HepG2 (cell line): ENCODE measurements around the gene POU2F1. TPM values are rescaled to one million over a fixed set of nuclear protein-coding genes. Genes with fewer than 3 reads are reported as not detected.

Experiments used
- ATF4 ChIP-seq, 2 experiments: fragments of 450-650 bp in 1 of 2; sonication (generic) in 1 of 2; formaldehyde crosslinking; IDR thresholded peaks; 2 replicates each; pipeline versions ENCODE4 v1.5.0 to v1.8.0; 2020 to 2022; ENCODE audit warnings: mild to moderate bottlenecking in 1 of 2, missing genetic modification reagents in 1 of 2
- NCOA2 ChIP-seq: sonication (generic); formaldehyde crosslinking; IDR thresholded peaks from 2 replicates; pipeline ENCODE4 v1.8.0; 2022; ENCODE audit warnings: inconsistent platforms
- PAF1 ChIP-seq: IDR thresholded peaks from 2 replicates; pipeline ENCODE4 v1.6.1; 2016; ENCODE audit warnings: missing genetic modification reagents, missing compliant biosample characterization
- PHF20 ChIP-seq: sonication (generic); formaldehyde crosslinking; IDR thresholded peaks from 2 replicates; pipeline ENCODE4 v1.5.0; 2020; ENCODE audit warnings: mild to moderate bottlenecking, missing genetic modification reagents
- SIN3A ChIP-seq: IDR thresholded peaks from 2 replicates; pipeline ENCODE4 v1.6.1; 2011; ENCODE audit warnings: low read depth, mild to moderate bottlenecking, control low read depth, low read length, borderline replicate concordance
- SMAD3 ChIP-seq: sonication (generic); formaldehyde crosslinking; IDR thresholded peaks from 2 replicates; pipeline ENCODE4 v1.4.0; 2020; ENCODE audit warnings: missing genetic modification reagents
- ZFYVE20 ChIP-seq: sonication (generic); formaldehyde crosslinking; IDR thresholded peaks from 2 replicates; pipeline ENCODE4 v1.8.0; 2023; ENCODE audit warnings: low read depth, mild to moderate bottlenecking, moderate library complexity, missing genetic modification reagents, borderline replicate concordance
- ZNF232 ChIP-seq: sonication (generic); formaldehyde crosslinking; IDR thresholded peaks from 2 replicates; pipeline ENCODE4 v1.4.0; 2020; ENCODE audit warnings: missing genetic modification reagents, borderline replicate concordance
- ZNF546 ChIP-seq: sonication (generic); formaldehyde crosslinking; conservative IDR thresholded peaks from 2 replicates; pipeline ENCODE4 v1.8.1; 2023; ENCODE audit warnings: mild to moderate bottlenecking, missing genetic modification reagents
- ZSCAN25 ChIP-seq: sonication (generic); formaldehyde crosslinking; IDR thresholded peaks from 2 replicates; pipeline ENCODE4 v1.8.0; 2022; ENCODE audit warnings: mild to moderate bottlenecking, missing genetic modification reagents
- polyA plus RNA-seq, 8 experiments: library from polyadenylated mRNA; depleted of rRNA in 3 of 8; stranded (reverse) in 7 of 8; unstranded in 1 of 8; fragments of >200 nt; fragmentation: Illumina TruSeq in 4 of 8; extraction: Trizol in 4 of 8; gene quantifications; 2 replicates each; pipeline versions ENCODE4 v1.2.1 to v1.2.3, GENCODE V29; 2011 to 2016; ENCODE audit warnings: low read depth in 4 of 8, missing spikeins in 1 of 8, mixed read lengths in 1 of 8; ENCODE audit not compliant: insufficient read depth in 1 of 8
- total RNA-seq, 5 experiments: library from RNA; depleted of rRNA; stranded (reverse); fragments of >200 nt; fragmentation: Illumina TruSeq; extraction: Trizol; gene quantifications; 2 replicates each; pipeline ENCODE4 v1.2.3, GENCODE V29; 2016; ENCODE audit warnings: low read depth in 1 of 5
- TF ChIP-seq, protein P1 (sequence below): sonication (generic); formaldehyde crosslinking; IDR thresholded peaks from 2 replicates; pipeline ENCODE4 v1.4.0; 2020; ENCODE audit warnings: mild to moderate bottlenecking, missing genetic modification reagents, borderline replicate concordance

Gene POU2F1
- total and polyA plus RNA-seq, 2 of the 13 experiments (the other 11 are each of a cell fraction or from before 2014, with no cell fraction given): 10.2 to 13.0 TPM

GRCh38 chr1:167428395-167428794, 207.7 kb downstream of the POU2F1 start (continued):
- TF ChIP-seq, protein P1, sequence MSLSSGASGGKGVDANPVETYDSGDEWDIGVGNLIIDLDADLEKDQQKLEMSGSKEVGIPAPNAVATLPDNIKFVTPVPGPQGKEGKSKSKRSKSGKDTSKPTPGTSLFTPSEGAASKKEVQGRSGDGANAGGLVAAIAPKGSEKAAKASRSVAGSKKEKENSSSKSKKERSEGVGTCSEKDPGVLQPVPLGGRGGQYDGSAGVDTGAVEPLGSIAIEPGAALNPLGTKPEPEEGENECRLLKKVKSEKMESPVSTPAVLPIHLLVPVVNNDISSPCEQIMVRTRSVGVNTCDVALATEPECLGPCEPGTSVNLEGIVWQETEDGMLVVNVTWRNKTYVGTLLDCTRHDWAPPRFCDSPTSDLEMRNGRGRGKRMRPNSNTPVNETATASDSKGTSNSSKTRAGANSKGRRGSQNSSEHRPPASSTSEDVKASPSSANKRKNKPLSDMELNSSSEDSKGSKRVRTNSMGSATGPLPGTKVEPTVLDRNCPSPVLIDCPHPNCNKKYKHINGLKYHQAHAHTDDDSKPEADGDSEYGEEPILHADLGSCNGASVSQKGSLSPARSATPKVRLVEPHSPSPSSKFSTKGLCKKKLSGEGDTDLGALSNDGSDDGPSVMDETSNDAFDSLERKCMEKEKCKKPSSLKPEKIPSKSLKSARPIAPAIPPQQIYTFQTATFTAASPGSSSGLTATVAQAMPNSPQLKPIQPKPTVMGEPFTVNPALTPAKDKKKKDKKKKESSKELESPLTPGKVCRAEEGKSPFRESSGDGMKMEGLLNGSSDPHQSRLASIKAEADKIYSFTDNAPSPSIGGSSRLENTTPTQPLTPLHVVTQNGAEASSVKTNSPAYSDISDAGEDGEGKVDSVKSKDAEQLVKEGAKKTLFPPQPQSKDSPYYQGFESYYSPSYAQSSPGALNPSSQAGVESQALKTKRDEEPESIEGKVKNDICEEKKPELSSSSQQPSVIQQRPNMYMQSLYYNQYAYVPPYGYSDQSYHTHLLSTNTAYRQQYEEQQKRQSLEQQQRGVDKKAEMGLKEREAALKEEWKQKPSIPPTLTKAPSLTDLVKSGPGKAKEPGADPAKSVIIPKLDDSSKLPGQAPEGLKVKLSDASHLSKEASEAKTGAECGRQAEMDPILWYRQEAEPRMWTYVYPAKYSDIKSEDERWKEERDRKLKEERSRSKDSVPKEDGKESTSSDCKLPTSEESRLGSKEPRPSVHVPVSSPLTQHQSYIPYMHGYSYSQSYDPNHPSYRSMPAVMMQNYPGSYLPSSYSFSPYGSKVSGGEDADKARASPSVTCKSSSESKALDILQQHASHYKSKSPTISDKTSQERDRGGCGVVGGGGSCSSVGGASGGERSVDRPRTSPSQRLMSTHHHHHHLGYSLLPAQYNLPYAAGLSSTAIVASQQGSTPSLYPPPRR (CRISPR knock-in tag): no peak
- no peak for TF ChIP-seq NCOA2 (CRISPR knock-in tag)
- no peak for TF ChIP-seq SIN3A
- no peak for TF ChIP-seq ATF4 (CRISPR knock-in tag; IDR thresholded peaks at IDR 0.05)
- TF ChIP-seq ZNF232 (CRISPR knock-in tag): no peak
- TF ChIP-seq ZSCAN25 (CRISPR knock-in tag): no peak
- no peak for TF ChIP-seq ZFYVE20
- TF ChIP-seq PAF1 (CRISPR knock-in tag): no peak
- TF ChIP-seq SMAD3 (CRISPR knock-in tag): no peak
- no peak for TF ChIP-seq ZNF546 (CRISPR knock-in tag)
- TF ChIP-seq PHF20 (CRISPR knock-in tag): no peak
